ENCODE results near the gene ZNF786.
A peak's percentile ranks its signal among the peaks of the same experiment; 100 is the strongest.
"Not testable (repeated sequence)": the region's sequence is repeated elsewhere in the genome, so short reads cannot be mapped to it uniquely, and the experiment has no call there.

ZNF786 gene, protein sequence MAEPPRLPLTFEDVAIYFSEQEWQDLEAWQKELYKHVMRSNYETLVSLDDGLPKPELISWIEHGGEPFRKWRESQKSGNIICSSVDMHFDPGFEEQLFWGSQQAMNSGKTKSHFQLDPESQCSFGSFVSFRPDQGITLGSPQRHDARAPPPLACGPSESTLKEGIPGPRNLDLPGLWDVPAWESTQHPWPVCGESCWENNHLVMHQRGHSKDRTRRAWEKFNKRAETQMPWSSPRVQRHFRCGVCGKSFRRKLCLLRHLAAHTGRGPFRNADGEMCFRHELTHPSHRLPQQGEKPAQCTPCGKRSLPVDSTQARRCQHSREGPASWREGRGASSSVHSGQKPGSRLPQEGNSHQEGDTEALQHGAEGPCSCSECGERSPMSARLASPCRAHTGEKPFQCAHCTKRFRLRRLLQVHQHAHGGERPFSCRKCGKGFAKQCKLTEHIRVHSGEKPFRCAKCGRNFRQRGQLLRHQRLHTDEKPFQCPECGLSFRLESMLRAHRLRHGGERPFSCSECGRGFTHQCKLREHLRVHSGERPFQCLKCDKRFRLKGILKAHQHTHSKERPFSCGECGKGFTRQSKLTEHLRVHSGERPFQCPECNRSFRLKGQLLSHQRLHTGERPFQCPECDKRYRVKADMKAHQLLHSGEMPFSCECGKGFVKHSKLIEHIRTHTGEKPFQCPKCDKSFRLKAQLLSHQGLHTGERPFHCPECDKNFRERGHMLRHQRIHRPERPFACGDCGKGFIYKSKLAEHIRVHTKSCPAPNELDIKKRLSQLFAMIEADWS

GRCh38 chr7:149090397-149091195 lies at the start of gene ZNF786:
Gene ZNF786 (minus strand): TSS chr7:149090718. CDS start chr7:149090640, 78 bp downstream.
- peak; percentile 51 for DNase-seq

GRCh38 chr7:149136118-149136517 lies 45.6 kb upstream of the ZNF786 start:
- DNase-seq = no peak

GRCh38 chr7:149133028-149133710 lies 42.7 kb upstream of the ZNF786 start:
- no peak for DNase-seq

- no peak for DNase-seq
Measured at GRCh38 chr7:149130572-149131198, 40.2 kb upstream of the ZNF786 start.

GRCh38 chr7:149126662-149127266 lies 36.2 kb upstream of the ZNF786 start:
- DNase-seq = no peak

- peak; percentile 27 for DNase-seq
Measured at GRCh38 chr7:149125863-149126661, 35.5 kb upstream of the ZNF786 start, which contains the start of gene ZNF425. Gene ZNF425 (minus strand): TSS chr7:149126324. CDS start chr7:149126213, 111 bp downstream.

DNA sequence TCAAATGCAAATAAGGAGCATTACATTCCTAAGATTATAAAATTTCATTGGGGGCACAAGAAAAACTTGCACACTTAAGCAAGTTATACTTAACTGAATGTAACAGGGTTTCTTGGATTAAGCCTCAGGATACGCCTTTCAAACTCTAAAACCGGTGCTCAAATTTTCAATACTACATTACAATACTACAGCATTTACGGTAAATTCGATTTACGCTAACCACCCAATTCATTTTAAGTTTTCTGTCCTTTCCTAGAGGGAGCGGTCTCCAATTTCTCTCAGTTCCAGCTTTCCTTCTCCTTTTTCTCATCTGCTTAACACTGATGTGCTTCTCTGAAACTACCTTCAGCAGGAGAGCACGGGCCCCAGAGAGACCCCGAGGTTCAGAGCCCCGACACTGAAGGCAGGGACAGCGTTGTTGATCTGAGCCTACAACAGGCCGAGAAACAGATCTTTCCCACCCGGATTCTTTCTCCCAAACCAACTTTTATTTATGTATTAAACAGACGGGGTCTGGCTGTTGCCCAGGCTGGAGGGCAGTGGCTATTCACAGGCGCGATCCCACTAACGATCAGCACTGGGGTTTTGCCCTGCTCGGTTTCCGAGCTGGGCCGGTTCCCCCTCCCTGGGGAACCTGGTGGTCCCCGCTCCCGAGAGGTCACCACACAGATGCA lies 34.8 kb upstream of the ZNF786 start:
- DNase-seq = no peak

DNA sequence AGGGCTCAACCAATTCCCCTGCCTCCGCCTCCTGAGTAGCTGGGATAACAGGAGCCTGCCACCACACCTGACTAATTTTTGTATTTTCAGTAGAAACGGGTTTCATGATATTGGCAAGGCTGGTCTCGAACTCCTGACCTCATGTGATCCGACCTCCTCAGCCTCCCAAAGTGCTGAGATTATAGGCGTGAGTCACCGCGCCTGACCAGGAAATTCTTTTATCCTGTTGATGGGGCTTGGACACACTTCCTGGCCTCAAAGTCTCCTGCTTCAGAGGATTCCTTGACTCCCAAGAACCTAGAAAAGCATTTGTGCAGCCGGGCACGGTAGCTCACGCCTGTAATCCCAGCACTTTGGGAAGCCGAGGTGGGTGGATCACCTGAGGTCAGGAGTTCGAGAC lies 19.5 kb upstream of the ZNF786 start:
- DNase-seq = no peak

- DNase-seq = no peak
Measured at GRCh38 chr7:149104749-149105148, 14.2 kb upstream of the ZNF786 start.

GRCh38 chr7:149104214-149104613 lies 13.7 kb upstream of the ZNF786 start:
- DNase-seq = no peak

GRCh38 chr7:149103424-149103823 lies 12.9 kb upstream of the ZNF786 start:
- no peak for DNase-seq

DNA sequence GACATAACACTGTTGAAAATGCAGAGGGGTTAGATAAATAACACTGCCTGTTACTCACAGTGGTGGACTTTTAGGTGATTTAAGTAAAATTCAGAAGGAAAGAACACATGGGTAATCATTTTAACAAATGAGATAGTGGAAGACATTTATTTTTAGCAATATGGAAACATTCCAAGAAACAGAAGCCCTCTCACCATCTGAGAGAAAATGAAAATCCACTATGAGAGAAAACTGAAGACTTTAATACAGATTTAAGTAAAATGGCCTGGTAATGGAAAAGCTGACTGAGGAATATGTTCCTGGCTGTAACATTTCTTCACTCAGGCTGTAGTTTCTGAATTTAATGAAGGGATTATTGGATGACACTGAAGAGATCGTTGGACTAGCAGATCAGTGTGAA lies 12.1 kb upstream of the ZNF786 start:
- no peak for DNase-seq

DNA sequence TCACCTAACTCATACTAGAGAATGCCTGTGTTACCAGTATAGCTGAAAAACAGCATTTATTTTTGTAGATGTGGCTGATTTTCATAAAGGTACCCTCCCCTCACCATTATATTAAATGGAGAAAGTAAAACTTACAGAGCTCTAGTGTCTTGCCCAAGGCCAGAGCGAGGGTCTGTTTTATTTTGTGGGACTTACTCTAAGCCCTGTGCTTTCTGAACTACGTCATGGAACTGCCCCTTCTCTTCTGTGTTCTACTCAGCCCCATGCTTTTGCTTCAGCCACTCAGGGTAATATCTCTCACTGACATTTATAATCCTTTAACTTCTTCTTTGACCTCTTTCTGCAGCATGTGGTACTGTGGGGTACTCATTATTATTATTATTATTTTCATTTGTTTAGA lies 10.3 kb upstream of the ZNF786 start:
- DNase-seq = no peak

- no peak for DNase-seq
Measured at GRCh38 chr7:149099058-149099457, 8.5 kb upstream of the ZNF786 start.

GRCh38 chr7:149097088-149097487 lies 6.6 kb upstream of the ZNF786 start:
- no peak for DNase-seq

DNA sequence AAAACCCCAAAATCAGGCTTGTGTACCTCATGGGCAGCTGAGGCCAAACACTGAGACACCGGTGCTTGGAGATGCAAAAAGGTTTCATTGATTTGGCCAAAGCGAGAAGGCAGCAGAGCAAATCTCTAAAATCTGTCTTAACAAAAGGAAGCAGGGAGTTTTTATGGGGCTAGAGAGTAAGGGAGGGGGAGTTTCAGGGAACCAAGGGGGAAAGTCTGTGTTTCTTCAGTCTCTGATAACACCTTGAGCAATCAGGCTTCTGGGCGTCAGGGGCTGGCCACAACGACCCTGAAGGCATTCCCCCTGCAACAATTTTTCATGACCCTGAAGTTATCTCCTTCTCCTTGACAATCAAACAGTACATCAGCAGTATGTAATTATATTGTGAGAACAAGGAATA lies 2.7 kb upstream of the ZNF786 start:
- no peak for DNase-seq

- not testable (repeated sequence) for DNase-seq
Measured at GRCh38 chr7:149092244-149092643, 1.7 kb upstream of the ZNF786 start.

- no peak for DNase-seq
Measured at GRCh38 chr7:149087376-149087775, 3.1 kb downstream of the ZNF786 start.

DNA sequence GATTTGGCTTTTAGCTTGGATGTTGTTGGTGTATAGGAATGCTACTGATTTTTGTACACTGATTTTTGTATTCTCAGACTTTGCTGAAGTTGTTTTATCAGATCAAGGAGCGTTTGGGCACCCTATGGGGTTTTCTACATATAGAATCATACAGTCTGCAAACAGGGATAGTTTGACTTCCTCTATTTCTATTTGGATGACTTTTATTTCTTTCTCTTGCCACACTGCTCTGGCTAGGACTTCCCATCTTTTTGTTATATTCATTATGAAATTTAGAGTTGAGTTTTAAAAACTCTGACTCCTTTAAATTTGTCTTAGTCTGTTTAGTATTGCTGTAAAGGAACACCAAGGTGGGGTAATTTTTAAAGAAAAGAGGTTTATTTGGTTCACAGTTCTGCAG lies 4.7 kb downstream of the ZNF786 start:
- DNase-seq = no peak

- DNase-seq = no peak
Measured at GRCh38 chr7:149084407-149084806, 6.1 kb downstream of the ZNF786 start.
